A549 (cell line): ENCODE data around the gene NOXO1.
A peak's percentile ranks its signal among the peaks of the same experiment; 100 is the strongest.

ENCODE experiments used
- BHLHE40 ChIP-seq: IDR thresholded peaks from 2 replicates; pipeline ENCODE4 v1.6.1; 2012; ENCODE audit warnings: low read depth, low read length, inconsistent platforms
- CHD2 ChIP-seq: fragments of 150-350 bp; IDR thresholded peaks from 2 replicates; pipeline ENCODE4 v1.6.1; 2014; ENCODE audit warnings: low read length; ENCODE audit not compliant: partially characterized antibody
- CTCF ChIP-seq: fragments of >200 bp; sonication (Bioruptor Twin); formaldehyde crosslinking; IDR thresholded peaks from 3 replicates; pipeline ENCODE4 v1.5.1; 2016
- ELK1 ChIP-seq: fragments of 150-350 bp; IDR thresholded peaks from 2 replicates; pipeline ENCODE4 v1.6.1; 2014; ENCODE audit warnings: low read depth, mild to moderate bottlenecking, low read length
- JUN ChIP-seq, 2 experiments: fragments of >200 bp; sonication (Bioruptor Twin); formaldehyde crosslinking; IDR thresholded peaks; 2 replicates in 1 of 2; 3 replicates in 1 of 2; pipeline ENCODE4 v1.6.1; 2016 to 2017
- MAX ChIP-seq: IDR thresholded peaks from 2 replicates; pipeline ENCODE4 v1.6.1; 2012
- MYC ChIP-seq: IDR thresholded peaks from 2 replicates; pipeline ENCODE4 v1.6.1; 2012; ENCODE audit warnings: mild to moderate bottlenecking, inconsistent platforms, low read length, improper control_type of control experiment, borderline replicate concordance
- POLR2A ChIP-seq: IDR thresholded peaks from 2 replicates; pipeline ENCODE4 v1.6.1; 2012; ENCODE audit warnings: mild to moderate bottlenecking, low read length
- REST ChIP-seq: fragments of 200-600 bp; sonication (generic); IDR thresholded peaks from 2 replicates; pipeline ENCODE4 v1.6.1; 2016; ENCODE audit warnings: antibody characterized with exemption, mild to moderate bottlenecking, moderate library complexity
- SREBF2 ChIP-seq: fragments of 450-650 bp; IDR thresholded peaks from 2 replicates; pipeline ENCODE4 v1.6.1; 2014; ENCODE audit warnings: mild to moderate bottlenecking, moderate library complexity
- TF ChIP-seq, protein P1 (sequence below): fragments of >200 bp; sonication (Bioruptor Twin); formaldehyde crosslinking; IDR thresholded peaks from 3 replicates; pipeline ENCODE4 v1.6.1; 2016

DNA sequence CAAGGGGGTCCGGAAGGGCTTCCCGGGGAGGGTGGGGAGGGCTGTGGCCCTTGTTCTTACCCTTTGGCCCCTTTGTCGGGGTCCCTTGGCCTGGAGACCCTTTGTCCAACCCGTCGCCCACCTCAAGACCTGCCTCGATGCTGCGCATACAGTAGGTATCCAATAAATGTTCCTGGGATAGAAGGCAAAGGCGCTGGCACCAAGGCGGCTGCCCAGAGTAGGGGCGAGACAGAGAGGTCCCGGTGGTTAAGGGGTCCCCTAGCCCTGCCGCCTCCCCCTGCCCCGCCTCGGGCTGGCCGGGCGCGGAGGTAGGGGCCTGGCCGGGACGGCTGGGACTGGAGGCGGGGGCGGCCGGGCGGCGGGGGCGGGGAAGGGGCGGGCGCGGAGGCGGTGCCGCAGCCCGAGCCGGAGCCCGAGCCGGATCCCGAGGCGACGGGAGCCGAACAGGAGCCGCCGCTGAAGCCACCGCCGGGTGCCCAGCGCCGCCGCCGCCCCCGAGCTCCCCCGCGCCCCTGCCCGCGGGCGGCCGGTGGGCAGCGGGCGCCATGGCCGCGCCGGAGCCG is 45.3 kb upstream of the NOXO1 start, which contains the start of gene NHERF2:
- TF ChIP-seq REST: no peak
- no peak for TF ChIP-seq SREBF2
- no peak for TF ChIP-seq ELK1
- TF ChIP-seq CTCF: no peak
- TF ChIP-seq MAX: no peak
- TF ChIP-seq BHLHE40: no peak
- no peak for TF ChIP-seq POLR2A
- TF ChIP-seq MYC: no peak
- TF ChIP-seq, protein P1, sequence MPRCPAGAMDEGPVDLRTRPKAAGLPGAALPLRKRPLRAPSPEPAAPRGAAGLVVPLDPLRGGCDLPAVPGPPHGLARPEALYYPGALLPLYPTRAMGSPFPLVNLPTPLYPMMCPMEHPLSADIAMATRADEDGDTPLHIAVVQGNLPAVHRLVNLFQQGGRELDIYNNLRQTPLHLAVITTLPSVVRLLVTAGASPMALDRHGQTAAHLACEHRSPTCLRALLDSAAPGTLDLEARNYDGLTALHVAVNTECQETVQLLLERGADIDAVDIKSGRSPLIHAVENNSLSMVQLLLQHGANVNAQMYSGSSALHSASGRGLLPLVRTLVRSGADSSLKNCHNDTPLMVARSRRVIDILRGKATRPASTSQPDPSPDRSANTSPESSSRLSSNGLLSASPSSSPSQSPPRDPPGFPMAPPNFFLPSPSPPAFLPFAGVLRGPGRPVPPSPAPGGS: 0 out of 3 replicates have a peak, but pooled peaks have one; percentile 36
- 0 out of 5 replicates have a peak, but pooled peaks of 1 of the 2 experiments have one; percentile 28 for TF ChIP-seq JUN (IDR thresholded peaks at IDR 0.05)
- no peak for TF ChIP-seq CHD2
